HL-60 (cell line): Measurements from ENCODE around the gene ZNRF4.

Source experiments
- DNase-seq, 2 experiments: peaks; one replicate each; pipeline ENCODE4 v3.0.0-alpha.2; 2010 to 2020; ENCODE audit warnings: low read depth in 1 of 2, low spot score in 1 of 2
- H3K27ac ChIP-seq: fragments of 250-450 bp; sonication (Bioruptor Pico); replicated peaks from 2 replicates; pipeline ENCODE4 v1.5.1; 2020; ENCODE audit warnings: mild to moderate bottlenecking, moderate library complexity
- H3K27me3 ChIP-seq: fragments of 250-450 bp; sonication (Bioruptor Pico); 2 replicates; pipeline ENCODE4 v1.5.1; 2021; ENCODE audit warnings: mild to moderate bottlenecking, moderate library complexity; ENCODE audit not compliant: insufficient read depth, poor library complexity, severe bottlenecking
- H3K4me3 ChIP-seq: replicated peaks from 2 replicates; pipeline ENCODE4 v1.5.1; 2011; ENCODE audit warnings: mild to moderate bottlenecking, control low read depth, low read length; ENCODE audit not compliant: insufficient read depth
- GABPA ChIP-seq: IDR thresholded peaks from 2 replicates; pipeline ENCODE4 v1.6.1; 2012; ENCODE audit warnings: low read depth
- POLR2AphosphoS5 ChIP-seq: IDR thresholded peaks from 2 replicates; pipeline ENCODE4 v1.6.1; 2012; ENCODE audit warnings: low read depth
- SPI1 ChIP-seq: IDR thresholded peaks from 2 replicates; pipeline ENCODE4 v1.6.1; 2012; ENCODE audit warnings: low read depth, mild to moderate bottlenecking, borderline replicate concordance
- TF ChIP-seq, protein P1 (sequence below): IDR thresholded peaks from 2 replicates; pipeline ENCODE4 v1.6.1; 2012; ENCODE audit warnings: low read depth; ENCODE audit not compliant: insufficient replicate concordance
- TF ChIP-seq, protein P2 (sequence below): IDR thresholded peaks from one replicate; pipeline ENCODE4 v1.5.1; 2011; ENCODE audit warnings: low read length, control low read depth, inconsistent platforms; ENCODE audit not compliant: insufficient read depth

ZNRF4 gene

DNA sequence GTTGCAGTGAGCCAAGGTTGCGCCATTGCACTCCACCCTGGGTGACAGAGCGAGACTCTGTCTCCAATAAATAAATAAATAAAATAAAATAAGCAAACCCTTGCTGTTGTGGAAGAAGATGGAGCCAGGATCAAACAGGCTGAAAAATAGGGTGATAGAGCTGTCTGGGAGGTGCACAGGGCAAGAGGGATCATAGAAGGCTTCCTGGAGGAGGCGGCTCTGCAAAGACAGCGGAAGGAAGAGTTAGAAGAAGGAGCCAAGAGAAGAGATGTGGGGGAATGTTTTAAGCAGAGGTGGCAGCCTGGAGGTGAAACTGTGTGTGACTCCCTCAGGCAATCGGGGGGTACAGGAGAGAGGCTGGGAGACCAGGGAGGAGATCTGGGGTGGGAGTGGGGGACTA is 40.6 kb downstream of the ZNRF4 start:
- peaks cover 11% of the 10 kb centered on the region for H3K27me3 ChIP-seq
- H3K4me3 ChIP-seq, result no peak overlapping the region
- TF ChIP-seq GABPA (no peak), SPI1 (no peak)
- TF ChIP-seq, protein P1, sequence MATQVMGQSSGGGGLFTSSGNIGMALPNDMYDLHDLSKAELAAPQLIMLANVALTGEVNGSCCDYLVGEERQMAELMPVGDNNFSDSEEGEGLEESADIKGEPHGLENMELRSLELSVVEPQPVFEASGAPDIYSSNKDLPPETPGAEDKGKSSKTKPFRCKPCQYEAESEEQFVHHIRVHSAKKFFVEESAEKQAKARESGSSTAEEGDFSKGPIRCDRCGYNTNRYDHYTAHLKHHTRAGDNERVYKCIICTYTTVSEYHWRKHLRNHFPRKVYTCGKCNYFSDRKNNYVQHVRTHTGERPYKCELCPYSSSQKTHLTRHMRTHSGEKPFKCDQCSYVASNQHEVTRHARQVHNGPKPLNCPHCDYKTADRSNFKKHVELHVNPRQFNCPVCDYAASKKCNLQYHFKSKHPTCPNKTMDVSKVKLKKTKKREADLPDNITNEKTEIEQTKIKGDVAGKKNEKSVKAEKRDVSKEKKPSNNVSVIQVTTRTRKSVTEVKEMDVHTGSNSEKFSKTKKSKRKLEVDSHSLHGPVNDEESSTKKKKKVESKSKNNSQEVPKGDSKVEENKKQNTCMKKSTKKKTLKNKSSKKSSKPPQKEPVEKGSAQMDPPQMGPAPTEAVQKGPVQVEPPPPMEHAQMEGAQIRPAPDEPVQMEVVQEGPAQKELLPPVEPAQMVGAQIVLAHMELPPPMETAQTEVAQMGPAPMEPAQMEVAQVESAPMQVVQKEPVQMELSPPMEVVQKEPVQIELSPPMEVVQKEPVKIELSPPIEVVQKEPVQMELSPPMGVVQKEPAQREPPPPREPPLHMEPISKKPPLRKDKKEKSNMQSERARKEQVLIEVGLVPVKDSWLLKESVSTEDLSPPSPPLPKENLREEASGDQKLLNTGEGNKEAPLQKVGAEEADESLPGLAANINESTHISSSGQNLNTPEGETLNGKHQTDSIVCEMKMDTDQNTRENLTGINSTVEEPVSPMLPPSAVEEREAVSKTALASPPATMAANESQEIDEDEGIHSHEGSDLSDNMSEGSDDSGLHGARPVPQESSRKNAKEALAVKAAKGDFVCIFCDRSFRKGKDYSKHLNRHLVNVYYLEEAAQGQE, result no peak
- no peak overlapping the region for H3K27ac ChIP-seq
- DNase-seq, result no peak

GRCh38 chr19:5497297-5497696 is 42.1 kb downstream of the ZNRF4 start:
- H3K27ac ChIP-seq, result no peak overlapping the region
- TF ChIP-seq, protein P1, result no peak
- TF ChIP-seq, protein P2, sequence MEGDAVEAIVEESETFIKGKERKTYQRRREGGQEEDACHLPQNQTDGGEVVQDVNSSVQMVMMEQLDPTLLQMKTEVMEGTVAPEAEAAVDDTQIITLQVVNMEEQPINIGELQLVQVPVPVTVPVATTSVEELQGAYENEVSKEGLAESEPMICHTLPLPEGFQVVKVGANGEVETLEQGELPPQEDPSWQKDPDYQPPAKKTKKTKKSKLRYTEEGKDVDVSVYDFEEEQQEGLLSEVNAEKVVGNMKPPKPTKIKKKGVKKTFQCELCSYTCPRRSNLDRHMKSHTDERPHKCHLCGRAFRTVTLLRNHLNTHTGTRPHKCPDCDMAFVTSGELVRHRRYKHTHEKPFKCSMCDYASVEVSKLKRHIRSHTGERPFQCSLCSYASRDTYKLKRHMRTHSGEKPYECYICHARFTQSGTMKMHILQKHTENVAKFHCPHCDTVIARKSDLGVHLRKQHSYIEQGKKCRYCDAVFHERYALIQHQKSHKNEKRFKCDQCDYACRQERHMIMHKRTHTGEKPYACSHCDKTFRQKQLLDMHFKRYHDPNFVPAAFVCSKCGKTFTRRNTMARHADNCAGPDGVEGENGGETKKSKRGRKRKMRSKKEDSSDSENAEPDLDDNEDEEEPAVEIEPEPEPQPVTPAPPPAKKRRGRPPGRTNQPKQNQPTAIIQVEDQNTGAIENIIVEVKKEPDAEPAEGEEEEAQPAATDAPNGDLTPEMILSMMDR, result no peak
- TF ChIP-seq POLR2AphosphoS5 (no peak), GABPA (no peak), SPI1 (no peak)
- peaks cover 11% of the 10 kb centered on the region for H3K27me3 ChIP-seq
- no peak for DNase-seq
- H3K4me3 ChIP-seq, result no peak overlapping the region

DNA sequence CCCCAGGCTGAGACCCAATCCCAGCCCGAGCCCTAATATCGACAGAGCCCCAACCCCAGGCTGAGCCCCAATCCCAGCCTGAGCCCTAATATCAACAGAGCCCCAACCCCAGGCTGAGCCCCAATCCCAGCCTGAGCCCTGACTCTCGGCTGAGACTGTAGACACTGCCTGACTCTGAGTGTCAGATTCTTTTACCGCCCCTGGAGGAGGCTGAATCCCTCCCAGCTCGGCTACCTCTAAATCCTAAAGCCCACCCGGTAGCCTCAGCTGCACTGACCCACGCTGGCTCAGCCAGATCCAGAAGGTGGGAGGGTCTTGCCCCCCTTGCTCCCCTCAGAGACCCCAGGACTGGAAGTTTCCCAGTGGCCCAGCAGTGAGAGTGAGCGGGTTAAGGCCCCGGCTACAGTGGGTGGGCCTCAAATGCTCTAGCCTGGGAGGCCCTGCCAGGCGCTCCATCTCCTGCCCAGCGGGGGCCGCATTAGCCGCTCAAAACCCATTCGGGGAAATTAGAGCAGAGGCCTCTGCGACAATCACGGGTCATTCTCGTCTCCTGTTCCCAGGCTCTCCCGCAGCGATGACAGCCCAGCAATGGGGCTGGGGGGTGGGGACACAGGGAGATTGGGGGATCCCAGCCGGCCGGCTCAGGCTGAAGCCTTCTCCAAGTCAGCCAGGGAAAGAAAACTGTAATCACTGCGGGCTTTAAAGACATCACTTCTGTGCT is 43.8 kb downstream of the ZNRF4 start:
- no peak overlapping the region for H3K4me3 ChIP-seq
- H3K27me3 ChIP-seq, result no peaks in the 10 kb centered on the region
- no peak overlapping the region for H3K27ac ChIP-seq
- TF ChIP-seq POLR2AphosphoS5 (no peak), GABPA (no peak), SPI1 (no peak)
- TF ChIP-seq, protein P2, result no peak
- no peak for DNase-seq

GRCh38 chr19:5501907-5502306 is 46.7 kb downstream of the ZNRF4 start:
- no peak overlapping the region for H3K4me3 ChIP-seq
- TF ChIP-seq SPI1 (no peak), GABPA (no peak)
- no peaks in the 10 kb centered on the region for H3K27me3 ChIP-seq
- no peak for DNase-seq
- H3K27ac ChIP-seq, result no peak overlapping the region

DNA sequence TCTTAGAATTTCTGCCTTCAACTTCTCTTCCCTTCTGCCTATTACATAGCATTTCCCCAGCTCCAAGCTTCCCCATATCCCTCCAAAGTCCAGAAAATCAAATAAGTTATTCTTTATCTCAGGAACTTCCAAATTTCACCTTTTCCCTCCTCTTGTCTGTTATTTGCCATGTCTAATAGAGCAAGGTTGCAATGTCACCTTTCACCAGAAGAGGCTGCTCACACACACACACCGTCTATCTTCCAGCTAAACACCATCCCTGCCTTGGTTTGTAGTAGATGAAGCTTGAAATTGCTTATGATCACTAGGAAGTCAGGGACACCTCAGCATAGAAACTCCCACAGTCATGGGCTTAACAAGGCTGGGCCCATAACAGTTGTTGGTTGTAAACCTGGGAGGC is 48.4 kb downstream of the ZNRF4 start:
- TF ChIP-seq, protein P1, result no peak
- TF ChIP-seq GABPA (no peak), SPI1 (no peak)
- TF ChIP-seq, protein P2, result no peak
- Histone ChIP-seq H3K4me3 (no peak overlapping the region), H3K27ac (no peak overlapping the region), H3K27me3 (no peaks in the 10 kb centered on the region)
- DNase-seq, result no peak
